NB4 (cell line): ENCODE measurements around the gene NAXD.

Experiments used
- DNase-seq: peaks from one replicate; pipeline ENCODE4 v3.0.0; 2010; ENCODE audit warnings: low read depth
- H3K4me3 ChIP-seq: one replicate; pipeline ENCODE4 v1.5.1; 2011; ENCODE audit warnings: mild to moderate bottlenecking, low read depth, low read length, moderate library complexity
- MAX ChIP-seq: IDR thresholded peaks from 2 replicates; pipeline ENCODE4 v1.6.1; 2011; ENCODE audit warnings: low read depth, low read length
- MYC ChIP-seq: IDR thresholded peaks from 2 replicates; pipeline ENCODE4 v1.6.1; 2011; ENCODE audit warnings: low read depth, low read length
- POLR2A ChIP-seq: IDR thresholded peaks from 2 replicates; pipeline ENCODE4 v1.6.1; 2011; ENCODE audit warnings: mild to moderate bottlenecking; ENCODE audit not compliant: insufficient read length; ENCODE audit errors: extremely low read depth
- TF ChIP-seq, protein P1 (sequence below): IDR thresholded peaks from one replicate; pipeline ENCODE4 v1.5.1; 2012; ENCODE audit warnings: low read depth, low read length

Gene NAXD

DNA sequence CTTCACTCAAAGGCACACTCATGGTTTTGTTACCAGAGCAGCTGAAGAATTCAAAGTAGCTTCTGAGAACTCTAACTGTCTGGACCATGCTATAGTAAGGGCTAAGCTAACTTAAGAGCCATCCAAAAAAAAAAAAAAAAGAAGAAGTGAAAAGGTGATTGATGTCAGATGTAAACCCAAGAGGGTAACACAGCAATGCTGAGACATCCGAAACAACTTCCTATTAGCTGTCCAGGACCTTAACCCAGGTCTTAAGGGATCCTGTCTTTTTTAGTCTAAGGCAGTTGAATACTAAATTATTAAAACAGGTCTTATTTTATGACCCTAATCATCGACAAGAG is 42.6 kb upstream of the NAXD start:
- TF ChIP-seq POLR2A: no peak
- no peak for TF ChIP-seq MYC
- TF ChIP-seq, protein P1, sequence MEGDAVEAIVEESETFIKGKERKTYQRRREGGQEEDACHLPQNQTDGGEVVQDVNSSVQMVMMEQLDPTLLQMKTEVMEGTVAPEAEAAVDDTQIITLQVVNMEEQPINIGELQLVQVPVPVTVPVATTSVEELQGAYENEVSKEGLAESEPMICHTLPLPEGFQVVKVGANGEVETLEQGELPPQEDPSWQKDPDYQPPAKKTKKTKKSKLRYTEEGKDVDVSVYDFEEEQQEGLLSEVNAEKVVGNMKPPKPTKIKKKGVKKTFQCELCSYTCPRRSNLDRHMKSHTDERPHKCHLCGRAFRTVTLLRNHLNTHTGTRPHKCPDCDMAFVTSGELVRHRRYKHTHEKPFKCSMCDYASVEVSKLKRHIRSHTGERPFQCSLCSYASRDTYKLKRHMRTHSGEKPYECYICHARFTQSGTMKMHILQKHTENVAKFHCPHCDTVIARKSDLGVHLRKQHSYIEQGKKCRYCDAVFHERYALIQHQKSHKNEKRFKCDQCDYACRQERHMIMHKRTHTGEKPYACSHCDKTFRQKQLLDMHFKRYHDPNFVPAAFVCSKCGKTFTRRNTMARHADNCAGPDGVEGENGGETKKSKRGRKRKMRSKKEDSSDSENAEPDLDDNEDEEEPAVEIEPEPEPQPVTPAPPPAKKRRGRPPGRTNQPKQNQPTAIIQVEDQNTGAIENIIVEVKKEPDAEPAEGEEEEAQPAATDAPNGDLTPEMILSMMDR: no peak
- no peak for TF ChIP-seq MAX
- DNase-seq: no peak
- H3K4me3 ChIP-seq: no peak overlapping the region

DNA sequence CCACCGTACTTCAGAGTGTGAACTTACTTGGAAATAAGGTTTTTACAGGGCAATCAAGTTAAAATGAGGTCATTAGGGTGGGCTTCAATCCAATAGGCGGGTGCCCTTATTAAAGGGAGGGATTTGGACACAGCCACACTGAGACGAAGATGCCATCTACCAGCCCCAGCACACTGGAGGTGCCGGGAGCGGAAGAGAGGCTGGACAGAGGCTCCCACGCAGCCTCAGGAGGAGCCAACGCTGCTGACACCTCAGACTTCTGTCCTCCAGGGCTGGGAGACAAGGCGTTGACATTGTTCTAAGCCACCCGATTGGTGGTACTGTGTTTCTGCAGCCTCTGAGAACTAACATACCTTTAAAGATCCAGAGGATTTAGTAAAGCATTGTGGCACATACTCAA is 41.2 kb upstream of the NAXD start:
- peak; percentile 42 for DNase-seq
- no peak overlapping the region for H3K4me3 ChIP-seq
- no peak for TF ChIP-seq POLR2A
- TF ChIP-seq, protein P1: no peak
- TF ChIP-seq MAX: no peak

- DNase-seq: peak; percentile 88
- TF ChIP-seq, protein P1: no peak
- 0 out of 2 replicates have a peak, but pooled peaks have one; percentile 45 for TF ChIP-seq MAX
- TF ChIP-seq MYC: peak; percentile 22; the same call in 1 of the 2 replicates
- no peak for TF ChIP-seq POLR2A
- no peak overlapping the region for H3K4me3 ChIP-seq
These were observed 39.8 kb upstream of the NAXD start for GRCh38 chr13:110575322-110576069.

DNA sequence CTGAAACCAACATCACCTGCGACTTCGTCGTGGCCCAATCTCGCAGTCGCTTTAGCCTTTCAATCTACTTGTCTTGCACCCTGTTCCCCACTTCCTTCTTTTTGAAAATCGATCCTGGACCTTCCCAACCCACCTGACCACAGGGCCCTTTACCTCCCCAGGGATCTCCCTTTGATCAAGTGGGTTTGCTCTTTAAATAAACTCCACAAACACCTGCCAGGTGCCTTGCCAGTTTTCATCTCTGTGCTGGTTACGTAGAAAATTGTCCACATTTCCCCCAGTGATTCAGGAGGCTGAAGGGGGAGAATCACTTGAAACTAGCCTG is 39.3 kb upstream of the NAXD start:
- no peak for DNase-seq
- H3K4me3 ChIP-seq: no peak overlapping the region
- no peak for TF ChIP-seq POLR2A
- TF ChIP-seq MAX: no peak
- TF ChIP-seq, protein P1: no peak
- TF ChIP-seq MYC: no peak

DNA sequence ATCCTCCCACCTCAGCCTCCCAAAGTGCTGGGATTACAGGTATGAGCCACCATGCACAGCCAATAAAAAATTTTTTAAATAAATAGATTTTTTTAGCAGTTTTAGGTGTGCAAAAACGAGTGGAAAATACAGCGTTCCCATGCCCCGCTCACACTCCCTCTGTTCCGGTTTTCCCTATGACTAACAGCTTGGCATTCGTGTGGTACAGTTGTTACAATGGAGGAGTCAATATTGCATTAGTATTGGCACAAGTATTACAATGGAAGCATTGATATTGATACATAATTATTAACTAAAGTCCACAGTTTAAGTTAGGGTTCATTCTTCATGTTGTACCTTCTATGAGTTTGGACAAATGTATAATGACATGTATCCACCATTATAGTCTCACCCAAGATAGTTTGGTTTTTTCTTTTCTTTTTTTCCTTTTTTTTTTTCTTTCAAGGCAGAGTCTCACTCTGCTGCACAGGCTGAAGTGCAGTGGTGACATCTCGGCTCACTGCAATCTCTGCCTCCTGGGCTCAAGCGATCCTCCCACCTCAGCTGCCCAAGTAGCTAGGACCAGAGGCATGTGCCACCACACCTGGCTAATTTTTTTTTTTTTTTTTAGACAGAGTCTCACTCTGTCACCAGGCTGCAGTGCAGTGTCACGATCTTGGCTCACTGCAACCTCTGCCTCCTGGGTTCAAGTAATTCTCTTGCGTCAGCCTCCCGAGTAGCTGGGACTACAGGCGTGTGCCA is 38.4 kb upstream of the NAXD start:
- H3K4me3 ChIP-seq: no peak overlapping the region
- TF ChIP-seq MAX: no peak
- no peak for DNase-seq

DNA sequence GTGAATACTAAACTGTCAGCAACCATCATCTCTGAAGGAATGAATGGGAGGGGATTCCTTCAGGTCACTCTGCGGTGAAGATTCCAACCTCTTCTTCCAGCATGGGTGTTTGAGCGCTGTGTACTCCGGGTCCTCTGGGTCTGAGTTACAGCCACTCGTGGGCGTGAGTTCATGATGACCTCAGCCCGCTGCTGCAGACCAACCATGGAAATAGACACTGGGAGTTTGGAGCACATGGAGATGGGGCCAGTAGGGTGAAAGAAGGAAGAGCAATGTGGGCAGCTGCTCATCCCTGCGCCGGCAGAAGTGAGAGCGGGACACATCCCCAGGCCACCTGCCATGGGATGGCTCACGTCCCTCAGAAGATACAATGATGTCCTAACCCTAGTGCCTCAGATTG is 37.0 kb upstream of the NAXD start:
- no peak for TF ChIP-seq POLR2A
- TF ChIP-seq, protein P1: no peak
- DNase-seq: no peak
- no peak overlapping the region for H3K4me3 ChIP-seq
